SK-N-SH treated with all-trans-retinoic acid at 6 μM for 48 hours (cell line): ENCODE results near the gene DNASE1L3.

Experiments
- ATAC-seq: fragments of 200-7000 bp; cut with Tn5 transposase; 3 replicates; pipeline ENCODE4 v1.9.1; 2020; ENCODE audit warnings: mild to moderate bottlenecking, moderate library complexity
- ARNTL ChIP-seq: fragments of 450-650 bp; formaldehyde crosslinking; IDR thresholded peaks from 2 replicates; pipeline ENCODE4 v1.5.0; 2020; ENCODE audit warnings: low read depth, mild to moderate bottlenecking, moderate library complexity, borderline replicate concordance
- BACH2 ChIP-seq: fragments of 250-450 bp; sonication (Bioruptor Pico); IDR thresholded peaks from 2 replicates; pipeline ENCODE4 v1.9.0; 2021; ENCODE audit warnings: mild to moderate bottlenecking, borderline replicate concordance
- CREB5 ChIP-seq: fragments of 250-450 bp; sonication (Bioruptor Pico); IDR thresholded peaks from 2 replicates; pipeline ENCODE4 v1.5.1; 2020; ENCODE audit warnings: low read depth, mild to moderate bottlenecking, moderate library complexity
- CSDC2 ChIP-seq: fragments of 250-450 bp; sonication (Bioruptor Pico); IDR thresholded peaks from 2 replicates; pipeline ENCODE4 v1.5.0; 2020; ENCODE audit warnings: mild to moderate bottlenecking, moderate library complexity
- CSRNP3 ChIP-seq: fragments of 250-450 bp; sonication (Bioruptor Pico); IDR thresholded peaks from 2 replicates; pipeline ENCODE4 v1.5.1; 2021; ENCODE audit warnings: mild to moderate bottlenecking, moderate library complexity
- ESRRG ChIP-seq: fragments of 250-450 bp; sonication (Bioruptor Pico); IDR thresholded peaks from 2 replicates; pipeline ENCODE4 v1.6.1; 2021; ENCODE audit warnings: mild to moderate bottlenecking
- GLIS3 ChIP-seq: fragments of 250-450 bp; sonication (Bioruptor Pico); IDR thresholded peaks from 2 replicates; pipeline ENCODE4 v1.5.0; 2020; ENCODE audit warnings: mild to moderate bottlenecking, moderate library complexity
- ISL1 ChIP-seq: fragments of 250-450 bp; sonication (Bioruptor Pico); IDR thresholded peaks from 2 replicates; pipeline ENCODE4 v2.1.2; 2022; ENCODE audit warnings: mild to moderate bottlenecking, moderate library complexity
- OSR1 ChIP-seq: fragments of 250-450 bp; sonication (Bioruptor Pico); IDR thresholded peaks from 2 replicates; pipeline ENCODE4 v1.8.0; 2022; ENCODE audit warnings: moderate library complexity, mild to moderate bottlenecking, inconsistent platforms
- PATZ1 ChIP-seq: fragments of 250-450 bp; sonication (Bioruptor Pico); IDR thresholded peaks from 2 replicates; pipeline ENCODE4 v1.8.0; 2020; ENCODE audit warnings: mild to moderate bottlenecking, moderate library complexity, borderline replicate concordance
- POU6F1 ChIP-seq: fragments of 250-450 bp; sonication (Bioruptor Pico); IDR thresholded peaks from 2 replicates; pipeline ENCODE4 v1.8.0; 2021; ENCODE audit warnings: low read depth, mild to moderate bottlenecking, moderate library complexity, borderline replicate concordance
- RARB ChIP-seq: fragments of 250-450 bp; sonication (Bioruptor Pico); IDR thresholded peaks from 2 replicates; pipeline ENCODE4 v1.8.0; 2021; ENCODE audit warnings: mild to moderate bottlenecking, moderate library complexity
- SNAI2 ChIP-seq: fragments of 250-450 bp; sonication (Bioruptor Pico); IDR thresholded peaks from 2 replicates; pipeline ENCODE4 v1.5.0; 2020; ENCODE audit warnings: mild to moderate bottlenecking, moderate library complexity
- TCF4 ChIP-seq: fragments of 250-450 bp; sonication (Bioruptor Pico); IDR thresholded peaks from 2 replicates; pipeline ENCODE4 v1.8.0; 2021; ENCODE audit warnings: mild to moderate bottlenecking, moderate library complexity, borderline replicate concordance
- TOX ChIP-seq: fragments of 250-450 bp; sonication (Bioruptor Pico); IDR thresholded peaks from 2 replicates; pipeline ENCODE4 v1.8.0; 2021; ENCODE audit warnings: mild to moderate bottlenecking, moderate library complexity, borderline replicate concordance
- TSHZ2 ChIP-seq: fragments of 250-450 bp; sonication (Bioruptor Pico); IDR thresholded peaks from 2 replicates; pipeline ENCODE4 v1.5.0; 2020; ENCODE audit warnings: mild to moderate bottlenecking, moderate library complexity
- ZC3H10 ChIP-seq: fragments of 250-450 bp; sonication (Bioruptor Pico); IDR thresholded peaks from 2 replicates; pipeline ENCODE4 v1.5.1; 2021; ENCODE audit warnings: mild to moderate bottlenecking, moderate library complexity
- ZFP3 ChIP-seq: fragments of 250-450 bp; sonication (Bioruptor Pico); IDR thresholded peaks from 2 replicates; pipeline ENCODE4 v1.5.0; 2020; ENCODE audit warnings: mild to moderate bottlenecking, moderate library complexity
- ZFP30 ChIP-seq: fragments of 450-650 bp; formaldehyde crosslinking; IDR thresholded peaks from 2 replicates; pipeline ENCODE4 v1.5.0; 2022; ENCODE audit warnings: mild to moderate bottlenecking, moderate library complexity
- ZNF565 ChIP-seq: fragments of 450-650 bp; formaldehyde crosslinking; conservative IDR thresholded peaks from 2 replicates; pipeline ENCODE4 v1.5.0; 2020; ENCODE audit warnings: low read depth, mild to moderate bottlenecking, moderate library complexity
- ZNF70 ChIP-seq: fragments of 450-650 bp; formaldehyde crosslinking; IDR thresholded peaks from 2 replicates; pipeline ENCODE4 v1.5.0; 2020; ENCODE audit warnings: mild to moderate bottlenecking, moderate library complexity
- ZNF8 ChIP-seq: fragments of 450-650 bp; formaldehyde crosslinking; IDR thresholded peaks from 2 replicates; pipeline ENCODE4 v1.5.0; 2020; ENCODE audit warnings: mild to moderate bottlenecking, moderate library complexity

Gene DNASE1L3

DNA sequence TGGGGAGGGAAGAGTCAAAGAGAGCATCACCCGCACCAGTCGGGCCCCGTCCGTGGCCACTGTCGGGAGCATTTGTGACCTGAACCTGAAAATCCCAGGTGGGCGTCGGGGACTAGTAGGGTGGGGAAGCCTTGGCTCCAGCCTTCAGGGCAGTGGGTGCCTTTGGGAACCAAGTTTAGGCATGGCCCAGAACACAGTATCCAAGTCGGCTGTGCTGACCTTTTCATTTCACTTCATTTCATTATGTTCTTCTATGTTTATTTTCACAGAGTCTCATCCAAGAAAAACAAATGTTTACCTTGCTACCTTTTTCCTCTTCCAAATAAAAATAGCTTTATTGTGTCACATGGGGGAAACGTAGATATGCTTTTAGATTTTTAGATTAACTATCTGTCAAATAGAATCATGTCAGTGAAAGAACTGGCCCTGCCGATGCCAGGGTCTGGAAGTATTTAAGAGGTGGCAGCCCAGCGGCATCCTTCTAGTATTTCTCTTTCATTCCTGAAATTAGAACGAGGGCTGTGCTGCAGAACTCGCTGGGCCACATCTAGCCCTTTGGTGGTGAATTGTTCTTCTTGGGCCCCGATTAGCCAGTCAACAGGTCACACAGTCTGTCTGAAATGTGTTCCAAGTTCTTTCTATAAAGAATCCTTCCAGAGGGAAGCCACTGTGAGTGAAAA lies 60.5 kb downstream of the DNASE1L3 start:
- TF ChIP-seq ARNTL (CRISPR knock-in tag), result no peak
- TF ChIP-seq CSRNP3 (CRISPR knock-in tag), result no peak
- TF ChIP-seq SNAI2, result no peak
- TF ChIP-seq PATZ1, result no peak
- TF ChIP-seq ZNF565, result no peak
- no peak for TF ChIP-seq ZNF70 (CRISPR knock-in tag)
- TF ChIP-seq ZFP3 (CRISPR knock-in tag), result no peak
- TF ChIP-seq POU6F1, result no peak
- TF ChIP-seq CREB5 (CRISPR knock-in tag), result no peak
- TF ChIP-seq ISL1 (CRISPR knock-in tag), result no peak
- no peak for TF ChIP-seq TCF4 (CRISPR knock-in tag)
- no peak for TF ChIP-seq ZC3H10
- no peak for TF ChIP-seq RARB (CRISPR knock-in tag)
- TF ChIP-seq ZFP30 (CRISPR knock-in tag), result no peak
- TF ChIP-seq TSHZ2, result no peak
- no peak for TF ChIP-seq TOX (CRISPR knock-in tag)
- no peak for TF ChIP-seq CSDC2
- TF ChIP-seq BACH2, result no peak
- ATAC-seq, result no peak; the same call in 2 of the 3 replicates

- no peak for ATAC-seq
- TF ChIP-seq TOX (CRISPR knock-in tag) (no peak), TSHZ2 (no peak), ZNF8 (CRISPR knock-in tag) (no peak), PATZ1 (no peak), OSR1 (no peak), RARB (CRISPR knock-in tag) (no peak), BACH2 (no peak), GLIS3 (CRISPR knock-in tag) (no peak), ZFP3 (CRISPR knock-in tag) (no peak), ZC3H10 (no peak), CSRNP3 (CRISPR knock-in tag) (no peak), POU6F1 (no peak), ZFP30 (CRISPR knock-in tag) (no peak), ZNF565 (no peak), ESRRG (CRISPR knock-in tag) (no peak)
Observed at GRCh38 chr3:58148049-58148448, 62.7 kb downstream of the DNASE1L3 start.
